Liver (tissue), 9 donors: ENCODE results near the gene UBE3D. TPM values are rescaled to one million over a fixed set of nuclear protein-coding genes. Genes with fewer than 3 reads are reported as not detected.

Experiments used
- DNase-seq: peaks from one replicate; pipeline ENCODE4 v3.0.0-alpha.2; 2017; ENCODE audit warnings: low spot score
- H3K27ac ChIP-seq, 2 donors: one replicate each; pipeline ENCODE4 v1.7.0; 2013; ENCODE audit warnings: inconsistent platforms in 2 of 2, low read length in 2 of 2, control low read depth in 1 of 2, low read depth in 1 of 2, mild to moderate bottlenecking in 1 of 2
- H3K27me3 ChIP-seq, 4 donors: one replicate each; pipeline versions ENCODE4 v1.6.1 to v1.7.0; 2013; ENCODE audit warnings: low read length in 3 of 4, inconsistent platforms in 1 of 4, mild to moderate bottlenecking in 1 of 4, moderate library complexity in 1 of 4; ENCODE audit not compliant: control insufficient read depth in 4 of 4, insufficient read depth in 4 of 4
- H3K36me3 ChIP-seq, 4 donors: one replicate each; pipeline versions ENCODE4 v1.6.1 to v1.7.0; 2013; ENCODE audit warnings: low read length in 3 of 4, mild to moderate bottlenecking in 3 of 4, low read depth in 1 of 4, moderate library complexity in 1 of 4; ENCODE audit not compliant: control insufficient read depth in 4 of 4, insufficient read depth in 3 of 4
- H3K4me1 ChIP-seq, 4 donors: one replicate each; pipeline versions ENCODE4 v1.6.1 to v1.7.0; 2013; ENCODE audit warnings: low read length in 3 of 4, mild to moderate bottlenecking in 3 of 4, moderate library complexity in 1 of 4; ENCODE audit not compliant: control insufficient read depth in 4 of 4, insufficient read depth in 4 of 4
- H3K4me3 ChIP-seq, 3 donors: one replicate each; pipeline versions ENCODE4 v1.6.1 to v1.7.0; 2013; ENCODE audit warnings: low read length in 3 of 3, control low read depth in 1 of 3, low read depth in 1 of 3, mild to moderate bottlenecking in 1 of 3
- H3K9ac ChIP-seq, 2 donors: one replicate each; pipeline ENCODE4 v1.7.0; 2013; ENCODE audit warnings: low read length in 2 of 2, mild to moderate bottlenecking in 2 of 2, moderate library complexity in 2 of 2, control low read depth in 1 of 2, low read depth in 1 of 2
- H3K9me3 ChIP-seq, 4 donors: one replicate each; pipeline versions ENCODE4 v1.6.1 to v1.7.0; 2013; ENCODE audit warnings: low read length in 3 of 4; ENCODE audit not compliant: control insufficient read depth in 4 of 4
- CTCF ChIP-seq: fragments of 150-350 bp; IDR thresholded peaks from 2 replicates; pipeline ENCODE4 v1.5.1; 2017; ENCODE audit warnings: improper control_type of control experiment, low read depth, low read length; ENCODE audit not compliant: missing input control
- EGR1 ChIP-seq, 2 donors: IDR thresholded peaks; 2 replicates each; pipeline ENCODE4 v1.6.1; 2016 to 2018; ENCODE audit warnings: antibody characterized with exemption in 2 of 2, low read depth in 2 of 2
- FOXA1 ChIP-seq: IDR thresholded peaks from 2 replicates; pipeline ENCODE4 v1.6.1; 2016; ENCODE audit warnings: antibody characterized with exemption
- FOXA2 ChIP-seq: IDR thresholded peaks from 2 replicates; pipeline ENCODE4 v1.6.1; 2016; ENCODE audit warnings: antibody characterized with exemption
- GABPA ChIP-seq, 2 donors: IDR thresholded peaks in 1 of 2; conservative IDR thresholded peaks in 1 of 2; 2 replicates each; pipeline ENCODE4 v1.6.1; 2016; ENCODE audit warnings: antibody characterized with exemption in 2 of 2, mild to moderate bottlenecking in 1 of 2, moderate library complexity in 1 of 2
- HNF4A ChIP-seq, 2 donors: conservative IDR thresholded peaks; 2 replicates each; pipeline ENCODE4 v1.6.1; 2016; ENCODE audit warnings: antibody characterized with exemption in 2 of 2, mild to moderate bottlenecking in 2 of 2
- HNF4G ChIP-seq: IDR thresholded peaks from 2 replicates; pipeline ENCODE4 v1.6.1; 2016; ENCODE audit warnings: antibody characterized with exemption
- JUND ChIP-seq, 2 donors: IDR thresholded peaks; 2 replicates each; pipeline ENCODE4 v1.6.1; 2016; ENCODE audit warnings: antibody characterized with exemption in 2 of 2
- MAX ChIP-seq: IDR thresholded peaks from 2 replicates; pipeline ENCODE4 v1.6.1; 2016; ENCODE audit warnings: antibody characterized with exemption
- NR2F2 ChIP-seq: IDR thresholded peaks from 2 replicates; pipeline ENCODE4 v1.6.1; 2016; ENCODE audit warnings: antibody characterized with exemption
- RAD21 ChIP-seq, 2 donors: IDR thresholded peaks; 2 replicates each; pipeline ENCODE4 v1.6.1; 2016; ENCODE audit warnings: antibody characterized with exemption in 2 of 2, mild to moderate bottlenecking in 2 of 2
- REST ChIP-seq: IDR thresholded peaks from 2 replicates; pipeline ENCODE4 v1.6.1; 2016; ENCODE audit warnings: antibody characterized with exemption, mild to moderate bottlenecking
- RXRA ChIP-seq, 2 donors: IDR thresholded peaks; 2 replicates each; pipeline ENCODE4 v1.6.1; 2017 to 2018; ENCODE audit warnings: antibody characterized with exemption in 2 of 2, mild to moderate bottlenecking in 1 of 2
- SP1 ChIP-seq: IDR thresholded peaks from 2 replicates; pipeline ENCODE4 v1.6.1; 2018; ENCODE audit warnings: antibody characterized with exemption, mild to moderate bottlenecking
- TAF1 ChIP-seq: conservative IDR thresholded peaks from 2 replicates; pipeline ENCODE4 v1.6.1; 2016; ENCODE audit warnings: antibody characterized with exemption, mild to moderate bottlenecking
- YY1 ChIP-seq: IDR thresholded peaks from 2 replicates; pipeline ENCODE4 v1.6.1; 2016; ENCODE audit warnings: antibody characterized with exemption, mild to moderate bottlenecking
- ZBTB33 ChIP-seq: IDR thresholded peaks from 2 replicates; pipeline ENCODE4 v1.6.1; 2016; ENCODE audit warnings: antibody characterized with exemption
- WGBS: extraction: QIAGEN DNeasy Blood & Tissue Kit; methylation state at CpG from one replicate; pipeline ENCODE4 v1.1.7; 2013; 5-methylcytosine and 5-hydroxymethylcytosine counted together
- polyA plus RNA-seq, 2 donors: library from polyadenylated mRNA; stranded (reverse) in 1 of 2; unstranded in 1 of 2; fragments of 200-250 nt in 1 of 2; fragments of >200 nt in 1 of 2; fragmentation: Nextera tagmentation in 1 of 2; extraction: Ambion mirVana in 1 of 2; gene quantifications; one replicate each; pipeline versions ENCODE4 v1.2.1 to v1.2.3, GENCODE V29; 2013 to 2015
- total RNA-seq, 2 donors: library from RNA; depleted of rRNA; stranded (reverse); fragments of >200 nt; gene quantifications; one replicate each; pipeline ENCODE4 v1.2.3, GENCODE V29; 2014
- donor health status: healthy.
- donor health status: healthy.
- donor health status: healthy.
- donor health status: healthy.
- donor health status: healthy.

UBE3D gene
- total and polyA plus RNA-seq, 4 donors, result 0.78 to 6.4 (median 1.9) TPM

GRCh38 chr6:82917346-82918064, 148.1 kb downstream of the UBE3D start:
- no peak for DNase-seq
- no peaks in the 10 kb centered on the region for H3K4me1 ChIP-seq
- H3K27me3 ChIP-seq, result no peaks in the 10 kb centered on the region
- H3K27ac ChIP-seq, result no peak overlapping the region
- H3K9ac ChIP-seq, result no peak overlapping the region
- no peak for TF ChIP-seq SP1
- TF ChIP-seq YY1, result no peak
- TF ChIP-seq ZBTB33, result no peak
- no peak for TF ChIP-seq RXRA (IDR thresholded peaks at IDR 0.05)
- no peak for TF ChIP-seq REST
- no peak for TF ChIP-seq EGR1 (IDR thresholded peaks at IDR 0.05; ENCODE audit: low read depth in 2 of 2)
- no peak for TF ChIP-seq FOXA2
- no peak for TF ChIP-seq HNF4A (conservative IDR thresholded peaks at IDR 0.05)
- TF ChIP-seq JUND (IDR thresholded peaks at IDR 0.05), result no peak
- H3K4me3 ChIP-seq, result no peak overlapping the region
- no peaks in the 10 kb centered on the region for H3K9me3 ChIP-seq
- no peaks in the 10 kb centered on the region for H3K36me3 ChIP-seq
- 77% methylated on average over 6 of the region's 6 CpGs for WGBS

GRCh38 chr6:82915666-82916065, 150.0 kb downstream of the UBE3D start:
- H3K36me3 ChIP-seq, result no peaks in the 10 kb centered on the region
- no peaks in the 10 kb centered on the region for H3K9me3 ChIP-seq
- no peak overlapping the region for H3K4me3 ChIP-seq
- H3K27ac ChIP-seq, result no peak overlapping the region
- no peaks in the 10 kb centered on the region for H3K4me1 ChIP-seq
- no peak overlapping the region for H3K9ac ChIP-seq
- TF ChIP-seq TAF1 (no peak), ZBTB33 (no peak), REST (no peak), HNF4G (no peak), RAD21 (IDR thresholded peaks at IDR 0.05) (no peak), GABPA (IDR thresholded peaks at IDR 0.05 in 1 of 2, conservative IDR thresholded peaks at IDR 0.05 in 1 of 2) (no peak), NR2F2 (no peak), EGR1 (IDR thresholded peaks at IDR 0.05; ENCODE audit: low read depth in 2 of 2) (no peak), JUND (IDR thresholded peaks at IDR 0.05) (no peak), FOXA2 (no peak), RXRA (IDR thresholded peaks at IDR 0.05) (no peak), FOXA1 (no peak), HNF4A (conservative IDR thresholded peaks at IDR 0.05) (no peak), CTCF (no peak), YY1 (no peak), SP1 (no peak), MAX (no peak)
- no peaks in the 10 kb centered on the region for H3K27me3 ChIP-seq
- no peak for DNase-seq
